ENCODE results near the gene AFAP1L1. TPM values are rescaled to one million over a fixed set of nuclear protein-coding genes. Genes with fewer than 3 reads are reported as not detected.

Gene AFAP1L1
- total RNA-seq, 1 donor from 2014 or later, result 54.8 TPM

DNA sequence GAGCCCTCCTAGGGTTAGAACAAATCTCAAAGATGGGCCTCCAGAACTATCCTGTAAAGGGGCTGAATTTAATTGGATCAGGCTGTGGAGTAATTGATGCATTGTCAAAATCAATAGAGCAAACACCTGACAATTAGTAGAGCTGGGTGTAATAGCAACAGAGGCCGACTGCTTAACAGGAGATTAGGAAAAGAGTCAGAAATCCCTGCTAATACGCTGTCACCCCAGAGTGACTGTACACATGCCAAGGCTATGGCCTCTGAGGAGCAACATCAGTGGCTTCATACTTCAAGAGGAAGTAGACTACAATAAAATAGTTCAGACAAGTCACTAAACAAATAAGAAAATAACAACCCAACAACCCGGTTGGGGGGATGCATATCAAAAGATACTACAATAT lies 55.0 kb downstream of the AFAP1L1 start:
- intact Hi-C loops (cut with DNase I), result no loop called here
- ATAC-seq (no peak), DNase-seq (ENCODE audit: low spot score) (no peak)

DNA sequence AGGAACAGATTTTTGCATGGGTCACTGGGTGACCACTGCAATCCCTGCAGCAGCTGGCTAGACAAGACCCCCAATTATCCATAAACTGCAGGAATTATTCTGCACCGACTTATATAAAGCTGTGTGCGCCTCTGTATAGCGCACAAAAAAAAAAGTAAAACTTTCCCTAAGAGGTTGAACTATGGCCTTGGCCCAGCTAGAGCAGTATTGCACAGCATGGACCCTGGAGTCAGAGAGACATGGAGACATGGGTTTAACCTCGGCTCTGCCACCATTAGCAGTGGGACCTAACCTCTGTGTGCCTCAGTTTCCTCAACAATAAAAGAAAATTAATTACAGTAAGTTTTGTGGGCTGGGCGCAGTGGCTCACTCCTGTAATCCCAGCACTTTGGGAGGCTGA lies 56.5 kb downstream of the AFAP1L1 start:
- intact Hi-C loops (cut with DNase I), result no loop called here
- DNase-seq (ENCODE audit: low spot score) (no peak), ATAC-seq (no peak)

DNA sequence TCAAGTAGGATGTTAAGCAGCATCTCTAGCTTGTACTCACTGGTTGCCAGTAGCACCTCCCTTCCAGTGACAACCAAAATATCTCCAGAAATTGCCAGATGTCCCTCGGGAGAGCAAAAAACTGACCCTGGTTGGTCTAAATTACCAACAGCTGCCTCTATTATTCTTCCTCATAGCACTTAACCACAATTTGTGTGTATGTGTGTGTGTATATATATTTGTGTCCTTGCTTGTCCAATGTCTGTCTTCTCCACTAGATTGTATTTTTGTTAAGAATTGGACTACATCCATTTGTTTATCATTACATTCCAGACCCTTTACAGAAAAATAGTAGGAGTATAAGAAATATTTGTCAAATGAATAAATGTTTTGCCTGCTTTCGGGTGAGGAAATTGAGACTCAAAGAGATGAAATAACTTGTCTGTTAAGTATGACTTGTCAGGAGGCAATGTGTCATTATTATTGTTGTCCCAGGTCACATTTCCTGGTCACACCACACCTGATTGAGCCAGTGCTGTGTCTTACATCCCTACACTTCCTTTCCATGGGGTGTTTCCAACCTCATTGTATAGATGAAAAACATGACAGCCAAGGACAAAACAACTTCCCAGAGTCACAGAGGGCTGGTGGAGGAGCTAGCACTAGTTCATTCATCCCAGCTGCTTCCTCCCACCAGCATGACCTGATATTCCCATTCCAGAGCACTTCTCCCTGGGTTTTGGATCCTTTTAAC lies 62.2 kb downstream of the AFAP1L1 start:
- intact Hi-C loops (cut with DNase I), result no loop called here
- ATAC-seq, result no peak
- no peak for DNase-seq (ENCODE audit: low spot score)

DNA sequence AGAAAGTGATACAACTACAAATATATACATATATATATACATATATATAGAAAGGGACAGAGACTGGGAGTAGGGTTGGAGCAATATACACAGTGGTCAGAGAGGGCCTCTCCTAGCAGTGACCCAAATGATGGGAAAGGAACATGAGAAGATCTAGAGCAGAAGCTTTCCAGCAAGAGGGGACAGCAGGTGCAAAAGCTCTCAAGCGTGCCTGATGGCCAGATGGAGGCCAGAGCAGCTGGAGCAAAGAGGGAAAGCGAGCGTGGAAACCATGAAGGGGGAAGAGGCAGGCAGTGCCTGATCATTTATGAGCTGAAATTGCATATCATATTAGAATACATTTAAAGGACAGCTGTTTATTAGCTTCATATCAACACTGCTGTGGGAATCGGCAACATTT lies 66.1 kb downstream of the AFAP1L1 start:
- DNase-seq (ENCODE audit: low spot score) (no peak), ATAC-seq (no peak)
- intact Hi-C loops (cut with DNase I), result no loop called here

DNA sequence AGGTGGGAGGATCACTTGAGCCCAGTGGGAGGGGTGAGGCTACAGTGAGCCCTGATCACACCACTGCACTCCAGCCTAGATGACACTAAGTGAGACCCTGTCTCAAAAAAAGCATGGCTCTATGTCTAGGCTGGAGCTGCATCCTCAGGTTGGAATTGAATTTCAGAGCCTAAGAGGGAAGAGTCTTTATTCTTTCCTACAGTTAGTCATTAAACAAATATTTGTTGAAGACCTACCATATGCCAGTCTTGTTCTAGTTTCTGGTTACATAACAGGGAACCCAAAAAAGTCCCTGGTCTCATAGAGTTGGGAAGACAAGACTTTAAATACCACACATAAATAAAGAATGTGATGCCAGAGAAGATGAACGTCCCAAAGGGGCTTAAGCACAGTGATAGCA lies 66.7 kb downstream of the AFAP1L1 start:
- DNase-seq (ENCODE audit: low spot score) (no peak), ATAC-seq (no peak)
- intact Hi-C loops (cut with DNase I), result no loop called here

DNA sequence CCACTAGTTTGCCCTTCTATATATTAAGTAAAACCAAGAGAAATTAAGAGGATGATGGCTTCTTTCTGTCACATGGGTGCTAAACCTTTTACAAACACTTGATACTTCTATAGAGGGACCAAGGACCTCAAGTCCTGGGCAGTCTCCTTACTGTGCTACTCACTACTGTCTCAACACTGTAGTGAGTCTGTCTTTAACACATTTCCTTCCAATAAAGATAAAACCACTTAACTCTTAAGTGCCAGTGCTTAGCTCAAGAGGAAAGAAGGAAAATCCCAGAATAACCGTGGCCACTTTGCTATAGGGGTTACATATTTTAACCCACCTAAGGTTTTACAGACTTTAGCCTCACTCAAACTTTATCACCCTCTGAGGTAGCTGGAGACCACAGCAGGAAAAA lies 69.3 kb downstream of the AFAP1L1 start:
- ATAC-seq, result no peak
- no peak for DNase-seq (ENCODE audit: low spot score)
- intact Hi-C loops (cut with DNase I), result no loop called here

DNA sequence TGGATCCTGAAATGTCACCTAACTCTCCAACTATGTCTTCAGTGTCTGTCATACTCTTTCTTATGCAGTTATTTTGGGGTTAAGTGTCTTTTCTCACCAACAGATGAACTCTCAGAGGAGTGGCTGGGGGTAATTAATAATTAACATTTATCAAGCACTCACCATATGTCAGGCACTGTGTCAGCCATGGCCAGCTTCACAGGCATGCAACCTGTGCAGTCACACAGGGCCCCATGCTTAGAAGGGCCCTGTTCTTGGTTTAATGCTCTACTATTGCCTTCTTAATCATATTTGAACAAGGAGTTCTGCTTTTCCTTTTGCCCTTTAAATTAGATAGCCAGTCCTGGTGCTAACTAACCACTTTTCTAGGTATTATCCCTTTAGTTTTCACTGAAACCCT lies 70.2 kb downstream of the AFAP1L1 start:
- DNase-seq (ENCODE audit: low spot score) (no peak), ATAC-seq (no peak)
- intact Hi-C loops (cut with DNase I), result no loop called here

DNA sequence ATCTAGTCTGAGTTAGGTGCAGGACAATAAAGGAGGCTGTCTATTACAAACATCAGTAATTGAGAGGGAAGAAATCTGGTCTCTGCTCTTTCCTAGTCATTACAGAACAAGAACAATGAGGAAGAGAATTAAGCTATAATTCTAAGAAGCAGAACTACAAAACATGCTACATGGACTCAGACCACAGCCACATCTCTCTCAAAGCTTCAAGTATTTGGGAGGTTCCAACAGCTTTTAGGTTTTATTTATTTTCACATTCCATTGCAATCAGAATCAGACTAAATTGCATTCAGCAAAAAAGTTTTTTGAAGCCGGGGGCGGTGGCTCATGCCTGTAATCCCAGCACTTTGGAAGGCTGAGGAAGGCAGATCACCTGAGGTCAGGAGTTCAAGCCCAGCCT lies 72.5 kb downstream of the AFAP1L1 start:
- DNase-seq (ENCODE audit: low spot score), result no peak
- ATAC-seq, result no peak
- intact Hi-C loops (cut with DNase I), result no loop called here

DNA sequence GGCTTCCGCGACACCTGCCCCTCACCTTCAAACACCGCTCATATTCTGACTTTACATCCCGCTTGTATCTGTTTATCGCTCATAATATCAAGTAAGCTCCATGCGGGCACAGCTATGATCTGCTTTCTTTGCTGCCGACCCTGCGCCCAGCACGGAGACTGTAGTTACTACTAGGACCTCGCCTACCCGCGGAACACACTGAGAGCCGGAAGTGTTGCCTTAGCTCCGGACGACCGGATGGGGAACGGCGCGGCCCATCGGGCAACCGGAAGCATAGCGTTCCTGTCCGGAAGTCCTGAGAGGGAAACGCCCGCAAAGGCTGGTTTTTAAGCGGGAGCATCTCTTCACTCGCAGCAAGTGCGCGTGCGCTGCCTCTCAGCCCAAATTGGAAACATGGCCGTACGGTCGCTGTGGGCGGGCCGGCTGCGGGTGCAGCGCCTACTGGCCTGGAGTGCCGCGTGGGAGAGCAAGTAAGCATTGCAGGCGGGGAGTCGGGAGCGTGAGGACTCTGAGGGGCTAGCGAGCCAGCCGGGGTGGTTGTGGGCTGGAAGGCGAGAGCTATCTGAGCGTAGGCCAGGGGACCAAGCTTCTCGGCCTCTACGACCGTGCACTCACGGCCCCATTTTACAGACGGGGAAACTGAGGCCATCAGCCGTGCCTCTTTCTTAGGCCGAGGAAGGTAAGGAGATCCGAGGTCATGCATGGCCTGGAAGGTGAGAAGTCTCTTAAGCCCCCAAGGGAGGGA lies 73.7 kb downstream of the AFAP1L1 start, which contains the start of gene GRPEL2:
TSS of gene GRPEL2 (plus strand) at position 353 of the 745 bp plus-strand sequence. CDS start at position 394, 41 bp downstream.
- DNase-seq (ENCODE audit: low spot score) (peak; percentile 96), ATAC-seq (peak; percentile 98)
- intact Hi-C loops (cut with DNase I), result no loop called here

DNA sequence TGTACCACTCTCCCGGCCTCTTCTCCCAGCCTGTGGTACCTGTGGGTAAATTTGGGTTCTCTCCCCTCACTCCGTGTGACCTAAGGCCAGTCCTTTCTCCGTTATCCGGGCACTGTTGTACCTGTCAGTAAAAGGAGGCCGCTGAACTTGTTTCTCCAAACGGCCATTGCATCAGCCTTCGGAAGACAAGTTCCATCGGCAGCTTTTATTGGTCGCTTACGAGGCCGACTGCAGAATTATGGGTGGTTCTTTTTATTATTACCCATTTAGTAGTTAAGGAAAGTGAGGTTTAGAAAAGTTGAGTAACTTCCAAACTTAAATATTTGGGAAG lies 74.2 kb downstream of the AFAP1L1 start:
- DNase-seq (ENCODE audit: low spot score) (no peak), ATAC-seq (no peak)
- intact Hi-C loops (cut with DNase I), result no loop called here

DNA sequence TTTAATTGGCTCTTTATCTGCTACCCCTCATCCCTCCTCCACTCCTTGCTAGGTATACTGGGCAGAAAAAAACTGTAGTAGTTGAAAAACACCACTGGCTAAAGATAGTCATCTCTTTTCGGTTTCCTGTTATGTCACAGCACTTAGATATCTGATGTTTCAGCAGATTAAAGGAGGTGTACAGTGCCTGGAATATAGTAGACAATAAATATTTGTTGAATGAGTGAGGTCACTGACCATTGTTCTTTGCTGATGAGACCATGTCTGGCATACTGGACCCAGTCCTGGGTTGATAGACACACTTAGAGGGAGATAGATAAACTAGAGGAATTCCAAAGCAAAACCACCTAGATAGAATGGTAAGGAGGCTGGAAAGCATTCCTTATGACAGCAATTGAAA lies 76.9 kb downstream of the AFAP1L1 start:
- no peak for ATAC-seq
- intact Hi-C loops (cut with DNase I), result no loop called here
- DNase-seq (ENCODE audit: low spot score), result no peak

DNA sequence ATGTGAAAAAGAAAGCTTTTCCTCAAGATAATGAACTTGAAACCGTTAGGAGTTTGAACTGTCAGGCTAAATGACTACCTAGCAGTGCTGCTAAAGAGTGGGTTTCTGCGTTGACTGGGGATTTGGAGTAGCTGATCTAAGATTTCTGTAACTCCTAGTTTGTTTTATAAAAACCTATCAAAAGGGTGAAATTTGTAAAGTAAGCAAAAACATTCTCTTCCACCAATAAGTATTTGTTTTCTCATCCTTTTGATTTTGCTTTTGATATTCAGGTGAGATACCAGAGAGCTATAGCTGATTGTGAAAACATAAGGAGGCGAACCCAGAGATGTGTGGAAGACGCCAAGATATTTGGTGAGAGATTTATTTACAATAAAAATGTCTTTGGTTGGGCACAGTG lies 77.7 kb downstream of the AFAP1L1 start:
- ATAC-seq, result no peak
- DNase-seq (ENCODE audit: low spot score), result no peak
- intact Hi-C loops (cut with DNase I), result no loop called here

DNA sequence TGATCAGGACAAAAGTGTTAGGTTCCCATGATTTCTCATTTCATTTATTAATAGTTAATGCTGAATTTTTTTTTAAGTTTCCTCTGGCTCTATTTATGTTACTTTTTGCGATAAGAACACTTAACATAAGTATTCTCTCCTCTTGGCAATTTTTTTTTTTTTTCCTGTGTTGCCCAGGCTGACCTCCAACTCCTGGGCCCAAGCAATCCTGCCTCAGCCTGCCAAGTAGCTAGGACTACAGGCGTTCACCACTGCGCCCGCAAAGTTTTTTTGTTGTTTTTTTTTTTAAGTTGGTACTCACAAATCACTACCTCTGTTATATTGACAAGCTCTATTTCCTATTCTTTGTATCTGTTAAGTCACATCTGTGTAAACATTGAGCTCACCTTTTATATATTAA lies 80.5 kb downstream of the AFAP1L1 start:
- ATAC-seq, result no peak
- no peak for DNase-seq (ENCODE audit: low spot score)
- intact Hi-C loops (cut with DNase I), result no loop called here

DNA sequence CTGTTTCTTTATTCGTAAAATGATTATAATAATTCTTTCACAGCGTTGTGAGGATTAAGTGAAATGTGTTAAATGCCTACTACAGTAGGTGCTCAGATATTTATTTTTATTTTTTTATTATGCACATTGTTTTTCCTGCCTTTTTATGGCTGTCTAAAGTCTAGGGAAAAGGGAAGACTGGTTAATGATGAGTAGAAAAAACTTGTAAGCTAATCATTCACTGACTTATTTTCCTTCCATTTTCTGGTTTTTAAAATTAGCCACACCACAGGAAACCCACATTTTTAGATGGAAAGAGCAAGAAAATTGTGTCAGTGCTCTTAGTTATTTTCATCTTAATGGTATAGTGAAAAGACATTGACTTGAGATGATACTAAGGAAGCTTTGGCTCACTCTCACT lies 82.3 kb downstream of the AFAP1L1 start:
- ATAC-seq, result no peak
- no peak for DNase-seq (ENCODE audit: low spot score)
- intact Hi-C loops (cut with DNase I), result no loop called here

DNA sequence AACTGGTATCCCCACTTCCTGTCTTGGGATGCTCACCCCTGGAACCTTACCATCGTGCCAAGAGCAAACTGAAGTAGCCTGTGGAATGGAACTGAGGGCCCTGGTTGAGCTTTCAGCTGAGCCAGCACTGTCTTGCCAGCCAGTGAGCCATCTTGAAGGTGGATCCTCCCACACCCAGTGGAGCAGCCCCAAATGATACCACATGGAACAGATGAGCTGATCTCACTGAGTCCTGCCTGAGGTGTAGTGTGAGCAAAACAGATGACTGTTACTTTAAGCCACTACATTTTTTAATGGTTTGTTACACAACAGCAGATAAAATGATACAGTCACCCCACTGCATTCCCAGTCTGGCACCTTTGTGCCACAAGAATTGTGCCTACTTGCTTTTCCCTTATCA lies 84.0 kb downstream of the AFAP1L1 start:
- ATAC-seq (no peak), DNase-seq (ENCODE audit: low spot score) (no peak)
- intact Hi-C loops (cut with DNase I), result no loop called here

DNA sequence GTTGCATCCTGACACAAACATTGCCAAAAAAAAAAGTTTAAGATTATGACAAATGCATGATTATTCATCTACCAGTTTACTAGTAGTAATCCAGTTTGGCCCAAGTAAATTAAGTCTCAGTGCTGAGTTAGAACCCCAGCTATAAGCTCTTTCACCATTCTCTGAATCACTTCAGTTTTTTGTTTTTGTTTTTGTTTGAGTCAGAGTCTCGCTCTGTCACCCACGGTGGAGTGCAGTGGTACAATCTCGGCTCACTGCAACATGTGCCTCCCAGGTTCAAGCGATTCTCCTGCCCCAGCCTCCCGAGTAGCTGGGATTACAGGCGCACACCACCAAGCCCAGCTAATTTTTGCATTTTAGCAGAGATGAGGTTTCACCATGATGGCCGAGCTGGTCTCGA lies 84.7 kb downstream of the AFAP1L1 start:
- intact Hi-C loops (cut with DNase I), result no loop called here
- DNase-seq (ENCODE audit: low spot score), result no peak
- ATAC-seq, result no peak

DNA sequence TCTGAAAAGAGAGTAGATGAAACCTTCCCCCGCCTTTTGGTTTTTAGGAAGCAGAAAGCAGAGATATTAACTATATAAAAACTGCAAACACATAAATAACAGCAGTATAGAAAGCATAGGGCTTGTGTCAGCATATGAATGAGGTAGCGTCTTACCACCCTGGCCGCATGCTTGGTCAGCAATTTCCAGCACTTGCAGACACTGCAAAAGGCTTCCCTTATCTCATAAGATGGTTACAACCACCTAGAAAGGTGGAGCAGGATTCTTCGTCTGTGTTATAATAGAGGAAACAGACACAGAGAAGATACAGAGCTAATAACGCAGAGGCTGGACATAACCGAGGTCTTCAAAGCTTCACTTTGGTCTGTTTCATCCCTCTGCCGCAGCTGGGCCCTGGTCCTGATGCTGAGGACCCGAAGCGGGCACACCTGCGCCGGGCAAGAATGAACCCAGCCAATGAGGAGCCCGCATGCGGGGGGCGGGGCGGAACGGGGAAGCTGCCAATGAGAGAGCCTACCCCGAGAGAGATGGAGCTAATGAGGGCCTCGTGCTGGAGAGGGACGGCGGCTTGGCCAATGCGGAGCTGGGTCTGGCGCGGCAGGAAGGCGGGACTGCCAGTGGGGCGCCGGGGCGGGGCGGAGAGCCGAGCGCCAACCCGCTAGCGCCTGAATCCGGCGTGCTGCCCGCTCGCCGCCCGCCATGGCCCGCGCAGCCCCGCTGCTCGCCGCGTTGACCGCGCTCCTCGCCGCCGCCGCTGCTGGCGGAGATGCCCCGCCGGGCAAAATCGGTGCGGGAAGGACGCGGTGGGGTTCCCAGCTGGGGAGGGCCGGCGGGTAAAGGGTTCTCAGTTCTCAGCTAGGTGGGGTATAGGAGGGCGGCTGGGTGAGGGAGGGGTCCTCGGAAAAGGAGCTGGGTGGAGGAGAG lies 86.0 kb downstream of the AFAP1L1 start, which contains the start of gene PCYOX1L:
TSS of gene PCYOX1L (plus strand) at position 677 of the 924 bp plus-strand sequence. CDS start at position 700, 23 bp downstream.
- ATAC-seq (peak; percentile 99), DNase-seq (ENCODE audit: low spot score) (peak; percentile 96)
- intact Hi-C loops (cut with DNase I), result no loop called here

DNA sequence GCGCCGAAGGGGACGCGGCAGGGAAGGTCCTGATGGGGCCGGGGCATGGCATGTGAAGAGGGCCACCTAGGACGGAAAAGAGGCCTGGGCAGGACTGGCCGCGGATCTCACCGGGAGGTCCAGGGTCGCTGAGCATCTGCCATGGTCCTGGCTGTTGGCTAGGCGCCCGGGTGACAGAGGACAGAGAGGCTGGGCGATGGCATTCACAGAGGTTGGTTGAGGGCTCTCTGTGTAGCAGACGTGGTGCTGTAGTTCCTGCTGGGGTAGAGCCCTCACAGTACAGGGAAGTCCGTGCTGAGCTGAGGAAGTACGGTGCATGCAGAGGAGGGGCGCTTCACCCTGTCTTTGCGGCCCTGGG lies 86.6 kb downstream of the AFAP1L1 start:
- ATAC-seq (peak; percentile 58), DNase-seq (ENCODE audit: low spot score) (no peak)
- intact Hi-C loops (cut with DNase I), result no loop called here

DNA sequence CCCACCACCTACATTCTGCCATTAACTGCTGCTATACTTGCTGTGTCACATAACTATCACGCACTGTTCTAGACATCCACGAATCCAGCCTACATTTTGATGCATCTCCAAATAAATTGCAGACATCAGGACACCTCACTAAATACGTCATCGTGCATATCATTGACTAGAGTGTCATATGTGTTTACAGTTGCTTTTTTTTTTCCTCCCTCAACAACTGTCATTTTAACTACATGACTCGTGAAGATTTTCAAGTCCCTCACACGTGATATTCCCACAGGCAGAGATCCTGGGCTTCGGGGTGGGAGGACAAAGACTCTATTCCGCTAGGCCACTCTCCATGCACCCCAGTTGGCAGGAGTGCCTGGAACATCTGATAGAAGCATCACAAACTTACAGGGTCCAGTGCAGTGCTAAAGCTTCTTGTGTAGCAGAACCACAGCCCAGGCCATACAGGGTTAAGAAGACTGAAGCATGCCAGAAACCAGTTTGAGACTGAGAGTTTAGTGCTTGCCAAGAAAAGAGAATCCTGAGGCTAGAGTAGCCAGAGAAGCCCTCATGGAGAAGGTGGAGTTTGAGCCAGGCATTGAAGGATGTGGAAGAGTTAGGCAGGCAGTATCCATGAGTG lies 87.3 kb downstream of the AFAP1L1 start:
- ATAC-seq (no peak), DNase-seq (ENCODE audit: low spot score) (no peak)
- intact Hi-C loops (cut with DNase I), result no loop called here

All from sciatic nerve (tissue), 2 donors.